Dedifferentiated amniotic fluid mesenchymal stem cell (primary cell): ENCODE results near the gene GRM8.
A peak's percentile ranks its signal among the peaks of the same experiment; 100 is the strongest.

Source experiments
- DNase-seq: peaks from one replicate; pipeline ENCODE4 v3.0.0-alpha.2; 2016; ENCODE audit errors: extremely low spot score

The GRM8 gene

GRCh38 chr7:126806614-126807013 is 446.1 kb downstream of the GRM8 start:
- no peak for DNase-seq

DNA sequence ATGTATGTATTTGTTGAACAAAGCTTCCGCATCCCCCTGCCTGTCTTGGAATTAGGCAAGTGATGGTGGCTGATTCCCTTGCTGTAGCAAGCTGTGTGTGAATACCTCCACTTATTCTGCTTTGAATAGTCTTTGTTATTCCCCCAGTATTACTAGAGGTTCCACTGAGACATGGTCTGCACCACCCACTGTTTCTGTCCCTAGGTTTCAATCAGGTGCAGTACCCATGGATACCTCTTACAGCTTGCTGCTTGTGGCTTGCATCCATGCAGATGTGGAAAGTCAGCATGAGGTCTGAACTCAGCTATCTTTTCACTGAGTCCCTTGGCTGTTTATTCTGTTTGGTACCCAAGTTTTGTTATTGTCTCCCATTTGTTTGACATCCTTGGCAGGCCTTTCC is 447.4 kb downstream of the GRM8 start:
- no peak for DNase-seq

DNA sequence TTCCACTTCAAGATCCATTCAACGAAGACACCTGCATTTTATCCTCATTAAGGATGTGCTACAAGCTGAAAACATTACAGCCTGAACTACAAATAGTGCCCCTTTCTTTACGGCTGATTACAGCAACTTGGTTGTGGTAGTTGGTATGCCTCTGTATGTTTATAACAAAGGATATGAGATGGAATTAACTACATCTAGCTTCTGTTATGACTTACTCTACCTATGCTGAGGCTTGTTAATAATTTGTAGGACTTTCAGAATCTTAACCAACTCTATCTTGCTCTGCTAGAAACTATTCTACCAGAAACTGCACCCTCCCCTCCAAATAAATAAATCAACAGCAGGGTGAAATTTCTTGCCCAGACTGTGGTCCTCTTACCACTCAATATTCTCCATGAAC is 448.1 kb downstream of the GRM8 start:
- no peak for DNase-seq

DNA sequence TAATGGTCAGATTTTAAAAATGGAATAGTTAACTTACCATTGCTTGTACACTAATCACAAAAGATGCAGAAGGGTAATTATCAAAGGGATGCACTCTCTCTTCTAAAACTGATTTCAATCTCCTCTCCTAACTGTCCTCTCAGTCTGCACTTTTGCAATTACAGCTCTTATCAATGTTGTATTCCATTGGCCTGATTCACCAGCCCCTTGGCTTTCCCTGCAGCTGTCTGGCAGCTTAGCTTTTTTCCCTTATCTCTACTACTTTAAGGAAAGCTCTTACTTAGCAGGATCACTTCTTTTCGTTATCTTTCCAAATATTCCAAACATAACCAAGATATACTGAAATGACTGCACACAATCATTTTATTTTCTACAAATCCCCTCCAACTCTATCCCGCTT is 448.8 kb downstream of the GRM8 start:
- DNase-seq: no peak

DNA sequence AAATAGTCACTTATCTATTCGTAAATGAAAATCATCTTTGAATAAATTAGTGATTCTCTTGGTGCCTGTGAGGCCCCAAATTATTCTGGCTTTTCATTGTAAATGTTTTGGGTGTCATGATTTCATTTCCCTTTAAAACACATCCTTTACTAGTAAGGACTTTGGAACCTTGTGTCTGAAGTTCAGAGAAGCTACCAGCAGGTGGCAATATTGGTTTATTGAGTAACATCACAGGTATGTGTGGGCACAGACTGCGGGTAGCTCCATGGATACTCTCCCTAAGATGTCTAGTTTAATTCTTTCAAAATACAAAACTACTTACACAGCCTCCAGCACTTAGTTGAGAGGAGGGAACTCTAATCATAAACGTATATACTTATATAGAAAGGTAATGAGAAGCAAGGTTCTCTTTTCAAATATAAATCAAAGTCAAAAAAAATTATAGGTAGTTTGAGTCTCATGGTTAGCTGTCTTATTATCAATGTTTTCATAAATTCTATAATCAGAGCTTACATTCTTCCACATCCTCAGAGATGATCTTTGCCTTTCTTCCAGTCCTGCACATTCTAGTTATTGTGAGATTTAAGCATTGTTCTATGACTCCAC is 449.6 kb downstream of the GRM8 start:
- peak; percentile 52 for DNase-seq

GRCh38 chr7:126801733-126802132 is 451.0 kb downstream of the GRM8 start:
- no peak for DNase-seq

GRCh38 chr7:126799541-126799940 is 453.2 kb downstream of the GRM8 start:
- no peak for DNase-seq

DNA sequence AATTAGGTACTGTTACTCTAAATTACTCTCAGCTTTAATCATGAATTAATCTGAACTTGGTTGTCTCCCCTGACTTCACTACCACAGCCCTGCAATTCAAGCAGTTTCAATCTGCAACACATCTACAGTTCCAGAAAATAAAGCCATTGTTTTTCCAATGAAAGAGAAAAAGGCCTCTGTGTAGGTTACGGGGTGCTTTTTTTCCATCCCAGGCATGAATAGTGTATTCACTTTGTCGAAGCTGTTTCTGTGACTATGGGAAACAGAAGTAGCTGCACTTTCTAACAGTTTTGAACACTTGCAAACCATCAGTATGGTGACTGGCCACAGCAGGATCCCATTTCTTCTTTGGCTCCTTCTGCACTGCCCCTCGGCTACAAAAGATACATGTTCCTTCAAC is 460.2 kb downstream of the GRM8 start:
- DNase-seq: no peak

GRCh38 chr7:126791306-126791705 is 461.4 kb downstream of the GRM8 start:
- DNase-seq: no peak

GRCh38 chr7:126790763-126791162 is 462.0 kb downstream of the GRM8 start:
- DNase-seq: no peak

DNA sequence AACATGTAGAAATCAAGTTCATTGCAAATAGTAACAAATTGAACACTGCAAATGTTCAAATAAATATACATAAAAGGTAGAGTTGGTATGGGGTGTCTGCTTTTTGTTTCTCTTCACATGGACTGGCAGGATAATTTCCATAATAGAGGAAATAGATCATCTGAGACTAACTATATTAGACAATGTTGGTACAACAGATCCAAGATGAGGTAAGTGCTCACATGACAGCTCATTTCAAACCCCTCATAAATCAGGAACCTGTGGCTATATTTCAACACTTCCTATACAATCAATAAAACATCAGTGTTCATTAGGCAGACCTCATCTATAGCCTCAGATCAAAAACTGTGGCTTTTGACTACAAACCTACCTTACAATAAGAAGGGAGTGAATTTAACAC is 469.1 kb downstream of the GRM8 start:
- no peak for DNase-seq

DNA sequence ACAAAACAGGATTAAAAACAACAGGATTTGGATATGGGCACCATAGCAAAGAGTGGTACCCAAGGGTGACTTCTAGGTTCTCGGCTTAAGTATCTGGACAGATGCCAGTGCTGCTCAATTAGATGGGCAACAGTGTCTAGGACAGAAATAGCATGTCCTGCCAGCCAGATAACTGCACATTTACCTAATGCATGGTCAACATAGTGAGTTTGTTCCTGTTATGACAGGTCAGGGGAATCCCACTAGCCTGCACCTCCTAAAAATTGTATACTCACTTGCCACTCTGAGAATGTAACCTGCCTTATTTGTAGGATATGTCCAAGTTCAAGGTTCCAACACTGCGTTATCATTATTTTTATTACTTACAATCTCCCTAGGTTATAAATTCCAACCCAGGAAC is 471.7 kb downstream of the GRM8 start:
- no peak for DNase-seq

DNA sequence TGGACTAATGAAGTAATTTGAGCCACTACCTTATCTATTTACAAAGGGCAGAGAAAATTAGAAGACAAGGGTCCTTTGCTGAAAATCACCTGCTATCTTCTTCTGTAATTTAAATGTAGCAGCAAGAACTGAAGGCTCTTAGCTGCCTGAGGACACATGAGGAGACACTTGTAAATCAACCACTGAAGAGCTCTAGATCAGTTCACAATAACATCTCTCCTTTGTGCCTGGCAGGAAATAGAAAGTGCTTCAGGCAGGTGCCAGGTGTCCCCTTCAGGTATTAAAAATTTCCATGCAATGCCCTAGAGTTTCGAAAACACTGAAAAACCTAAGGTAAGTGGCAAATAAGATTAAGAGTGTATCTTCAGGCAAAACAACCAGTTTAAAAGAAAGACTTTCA is 474.6 kb downstream of the GRM8 start:
- DNase-seq: no peak

- DNase-seq: no peak
These were observed 476.2 kb downstream of the GRM8 start for GRCh38 chr7:126776498-126776897.

DNA sequence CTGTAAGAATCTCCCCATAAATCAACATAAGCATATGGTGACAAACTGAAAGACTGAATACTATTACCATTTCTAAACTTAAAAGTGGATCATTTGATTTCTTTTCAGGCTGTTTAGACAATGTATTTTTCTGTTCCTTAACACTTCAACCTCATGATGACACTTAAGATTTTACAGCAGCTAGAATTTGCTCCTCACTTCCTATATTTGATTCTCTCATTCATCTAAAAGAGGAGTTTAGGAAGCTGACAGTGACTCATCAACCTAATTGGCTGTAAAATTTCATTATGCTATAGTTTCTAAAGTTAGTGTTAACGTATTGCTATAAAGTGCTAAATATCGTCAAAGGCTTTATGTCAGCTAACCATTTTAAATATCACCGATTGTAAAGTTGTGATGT is 478.7 kb downstream of the GRM8 start:
- no peak for DNase-seq

GRCh38 chr7:126768836-126769235 is 483.9 kb downstream of the GRM8 start:
- DNase-seq: no peak

- DNase-seq: no peak
These were observed 491.7 kb downstream of the GRM8 start for GRCh38 chr7:126760914-126761577.

- DNase-seq: no peak
These were observed 497.4 kb downstream of the GRM8 start for GRCh38 chr7:126755381-126755780.

GRCh38 chr7:126750207-126750911 is 502.4 kb downstream of the GRM8 start:
- no peak for DNase-seq

DNA sequence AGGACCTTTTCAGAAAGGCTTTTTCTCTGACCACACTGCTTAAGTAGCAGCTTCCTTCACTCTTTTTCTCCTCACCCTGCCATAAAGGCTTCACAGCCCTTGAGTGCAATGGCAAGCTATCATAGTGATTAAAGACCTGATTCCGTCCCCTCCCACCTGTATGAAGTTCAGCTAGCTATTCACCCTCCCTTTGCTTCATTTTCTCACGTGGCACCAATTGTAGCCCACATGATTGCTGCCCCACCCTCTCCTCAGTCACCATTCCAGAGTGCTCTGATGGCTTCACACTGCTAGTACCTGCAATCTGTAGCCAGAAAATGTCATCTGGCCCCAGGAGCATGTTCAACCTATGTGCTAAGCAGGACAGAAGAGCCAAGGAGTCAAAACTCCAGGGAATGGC is 523.8 kb downstream of the GRM8 start:
- DNase-seq: no peak

GRCh38 chr7:126727930-126728391 is 524.8 kb downstream of the GRM8 start:
- no peak for DNase-seq

- no peak for DNase-seq
These were observed 528.7 kb downstream of the GRM8 start for GRCh38 chr7:126723966-126724544.

DNA sequence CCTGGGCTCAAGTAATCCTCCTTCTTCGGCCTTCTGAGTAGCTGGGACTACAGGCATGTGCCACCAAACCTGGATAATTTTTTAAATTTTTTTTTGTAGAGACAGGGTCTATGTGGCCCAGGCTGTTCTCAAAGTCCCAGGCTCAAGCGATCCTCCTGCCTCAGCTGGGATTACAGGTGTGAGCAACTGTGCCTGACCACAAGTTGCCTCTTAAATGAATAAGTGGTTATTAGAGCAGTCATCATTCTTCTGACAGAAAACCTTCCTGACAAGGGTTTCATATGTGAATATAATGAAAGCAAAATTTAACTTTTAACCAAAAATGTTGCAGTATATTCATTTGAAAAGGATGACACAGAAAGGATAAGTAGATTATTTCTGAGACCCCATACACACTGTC is 532.5 kb downstream of the GRM8 start:
- DNase-seq: no peak
